HS-5 (cell line): ENCODE results near the gene CARM1.
"Not testable (repeated sequence)": the region's sequence is repeated elsewhere in the genome, so short reads cannot be mapped to it uniquely, and the experiment has no call there.

Experiments used
- DNase-seq: peaks from one replicate; pipeline ENCODE4 v3.0.0-alpha.2; 2012; ENCODE audit warnings: low read depth

Gene CARM1

GRCh38 chr19:10929402-10929794 lies 58.0 kb downstream of the CARM1 start:
- no peak for DNase-seq

- no peak for DNase-seq
Measured at GRCh38 chr19:10935371-10936059, 64.2 kb downstream of the CARM1 start.

- peak; percentile 69 for DNase-seq
Measured at GRCh38 chr19:10936661-10937084, 65.3 kb downstream of the CARM1 start.

GRCh38 chr19:10941649-10942048 lies 70.3 kb downstream of the CARM1 start:
- not testable (repeated sequence) for DNase-seq

- not testable (repeated sequence) for DNase-seq
Measured at GRCh38 chr19:10943412-10943811, 72.1 kb downstream of the CARM1 start.

GRCh38 chr19:10945264-10945663 lies 73.9 kb downstream of the CARM1 start:
- DNase-seq, result no peak

- DNase-seq, result no peak
Measured at GRCh38 chr19:10946958-10947657, 75.8 kb downstream of the CARM1 start.

- DNase-seq, result no peak
Measured at GRCh38 chr19:10952809-10953208, 81.5 kb downstream of the CARM1 start.

- not testable (repeated sequence) for DNase-seq
Measured at GRCh38 chr19:10959277-10959968, 88.1 kb downstream of the CARM1 start.

GRCh38 chr19:10960314-10961072 lies 89.1 kb downstream of the CARM1 start, which contains the start of gene SMARCA4:
TSS of gene SMARCA4 (plus strand) at chr19:10961030. CDS start at chr19:10984152, 23,122 bp downstream.
- DNase-seq, result peak; percentile 88

GRCh38 chr19:10961073-10961860 lies 89.9 kb downstream of the CARM1 start:
- no peak for DNase-seq

GRCh38 chr19:10962863-10963262 lies 91.5 kb downstream of the CARM1 start:
- DNase-seq, result no peak

- no peak for DNase-seq
Measured at GRCh38 chr19:10963865-10964264, 92.5 kb downstream of the CARM1 start.

GRCh38 chr19:10964903-10965302 lies 93.5 kb downstream of the CARM1 start:
- DNase-seq, result no peak

- DNase-seq, result no peak
Measured at GRCh38 chr19:10965398-10965797, 94.0 kb downstream of the CARM1 start.

GRCh38 chr19:10966809-10967208 lies 95.5 kb downstream of the CARM1 start:
- DNase-seq, result no peak

GRCh38 chr19:10968527-10969135 lies 97.3 kb downstream of the CARM1 start:
- no peak for DNase-seq

- no peak for DNase-seq
Measured at GRCh38 chr19:10971107-10971726, 99.9 kb downstream of the CARM1 start.
